Prostate gland (tissue), 2 donors: ENCODE data around the gene CEP68. TPM values are rescaled to one million over a fixed set of nuclear protein-coding genes. Genes with fewer than 3 reads are reported as not detected.

Experiments
- DNase-seq: peaks from one replicate; pipeline ENCODE4 v3.0.0-alpha.2; 2019; ENCODE audit warnings: low spot score
- H3K27ac ChIP-seq, 2 donors: fragments of 200-600 bp; sonication (generic); 2 replicates each; pipeline ENCODE4 v1.5.1; 2017 to 2019
- H3K27me3 ChIP-seq: fragments of 200-600 bp; sonication (generic); replicated peaks from 2 replicates; pipeline ENCODE4 v1.5.1; 2019; ENCODE audit not compliant: insufficient read depth
- H3K36me3 ChIP-seq, 2 donors: fragments of 200-600 bp; sonication (generic); 1 replicate in 1 of 2; 2 replicates in 1 of 2; pipeline versions ENCODE4 v1.5.1 to v1.8.1; 2017 to 2019
- H3K4me1 ChIP-seq: fragments of 200-600 bp; sonication (generic); replicated peaks from 2 replicates; pipeline ENCODE4 v1.5.1; 2019
- H3K4me3 ChIP-seq, 2 donors: fragments of 200-600 bp; sonication (generic); 2 replicates each; pipeline ENCODE4 v1.5.1; 2017 to 2019
- H3K9me3 ChIP-seq: fragments of 200-600 bp; sonication (generic); 2 replicates; pipeline ENCODE4 v1.5.1; 2017
- POLR2A ChIP-seq: fragments of 450-650 bp; IDR thresholded peaks from one replicate; pipeline ENCODE4 v1.6.1; 2016; ENCODE audit warnings: antibody characterized with exemption, mild to moderate bottlenecking
- POLR2AphosphoS5 ChIP-seq: sonication (generic); formaldehyde crosslinking; IDR thresholded peaks from one replicate; pipeline ENCODE4 v1.6.1; 2017; ENCODE audit warnings: antibody characterized with exemption
- WGBS: methylation state at CpG from one replicate; pipeline ENCODE4 v1.1.5; 2018; 5-methylcytosine and 5-hydroxymethylcytosine counted together
- intact Hi-C: fragments of 100-400 bp; cut with DNase I; formaldehyde crosslinking; loops from one replicate; pipeline ENCODE4 v1.14.2; 2022
- total RNA-seq, 2 donors: library from RNA; depleted of rRNA; stranded (reverse); fragments of >200 nt; gene quantifications; one replicate each; pipeline ENCODE4 v1.1.0, GENCODE V29; 2016
- TF ChIP-seq, protein P1 (sequence below), 4 experiments: fragments of 200-600 bp in 2 of 4; fragments of 450-650 bp in 2 of 4; sonication (generic) in 2 of 4; IDR thresholded peaks; 1 replicate in 3 of 4; 2 replicates in 1 of 4; pipeline ENCODE4 v1.5.1; 2016 to 2019; ENCODE audit warnings: antibody characterized with exemption in 4 of 4, mild to moderate bottlenecking in 2 of 4, moderate library complexity in 2 of 4

Gene CEP68
- total RNA-seq, 2 donors from 2014 or later, result 15.3 to 28.8 TPM

DNA sequence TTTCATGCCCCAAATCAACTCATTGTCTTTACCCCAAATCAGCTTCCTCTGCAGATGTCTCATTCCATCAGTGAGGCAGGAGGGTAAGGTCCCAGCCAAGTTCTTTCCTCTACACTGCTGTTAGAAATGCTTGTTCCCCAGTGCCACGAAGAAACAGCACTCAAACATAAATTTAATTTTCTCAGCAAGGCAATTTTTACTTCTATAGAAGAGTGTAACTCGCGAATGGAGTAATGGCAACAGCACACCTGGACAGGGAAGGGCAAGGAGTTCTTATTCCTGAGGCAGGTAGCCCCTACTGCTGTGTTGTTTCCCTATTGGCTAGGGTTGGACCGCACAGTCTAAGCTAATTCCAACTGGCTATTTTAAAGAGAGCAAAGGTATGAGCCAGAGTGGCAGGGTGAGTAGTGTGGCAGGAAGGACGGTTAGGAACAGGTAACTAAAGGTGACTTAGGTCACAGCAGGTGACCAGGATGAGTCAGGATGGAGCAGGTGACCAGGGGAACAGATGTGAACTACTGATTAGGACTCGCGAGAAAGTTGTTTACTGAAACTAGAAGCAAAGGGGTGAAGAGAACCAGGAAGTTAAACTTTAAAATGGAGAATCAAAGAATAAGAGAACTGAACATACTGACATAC lies 12.0 kb upstream of the CEP68 start:
- H3K27ac ChIP-seq, result no peak overlapping the region
- 86% methylated on average over 7 of the region's 7 CpGs for WGBS
- intact Hi-C loops, result no loop called here
- no peak for DNase-seq
- no peaks in the 10 kb centered on the region for H3K4me1 ChIP-seq
- TF ChIP-seq POLR2AphosphoS5, result no peak
- TF ChIP-seq, protein P1, sequence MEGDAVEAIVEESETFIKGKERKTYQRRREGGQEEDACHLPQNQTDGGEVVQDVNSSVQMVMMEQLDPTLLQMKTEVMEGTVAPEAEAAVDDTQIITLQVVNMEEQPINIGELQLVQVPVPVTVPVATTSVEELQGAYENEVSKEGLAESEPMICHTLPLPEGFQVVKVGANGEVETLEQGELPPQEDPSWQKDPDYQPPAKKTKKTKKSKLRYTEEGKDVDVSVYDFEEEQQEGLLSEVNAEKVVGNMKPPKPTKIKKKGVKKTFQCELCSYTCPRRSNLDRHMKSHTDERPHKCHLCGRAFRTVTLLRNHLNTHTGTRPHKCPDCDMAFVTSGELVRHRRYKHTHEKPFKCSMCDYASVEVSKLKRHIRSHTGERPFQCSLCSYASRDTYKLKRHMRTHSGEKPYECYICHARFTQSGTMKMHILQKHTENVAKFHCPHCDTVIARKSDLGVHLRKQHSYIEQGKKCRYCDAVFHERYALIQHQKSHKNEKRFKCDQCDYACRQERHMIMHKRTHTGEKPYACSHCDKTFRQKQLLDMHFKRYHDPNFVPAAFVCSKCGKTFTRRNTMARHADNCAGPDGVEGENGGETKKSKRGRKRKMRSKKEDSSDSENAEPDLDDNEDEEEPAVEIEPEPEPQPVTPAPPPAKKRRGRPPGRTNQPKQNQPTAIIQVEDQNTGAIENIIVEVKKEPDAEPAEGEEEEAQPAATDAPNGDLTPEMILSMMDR (IDR thresholded peaks at IDR 0.05), result no peak
- TF ChIP-seq POLR2A, result no peak
- no peaks in the 10 kb centered on the region for H3K36me3 ChIP-seq
- H3K27me3 ChIP-seq, result no peaks in the 10 kb centered on the region
- H3K4me3 ChIP-seq, result no peak overlapping the region
- H3K9me3 ChIP-seq, result no peaks in the 10 kb centered on the region

DNA sequence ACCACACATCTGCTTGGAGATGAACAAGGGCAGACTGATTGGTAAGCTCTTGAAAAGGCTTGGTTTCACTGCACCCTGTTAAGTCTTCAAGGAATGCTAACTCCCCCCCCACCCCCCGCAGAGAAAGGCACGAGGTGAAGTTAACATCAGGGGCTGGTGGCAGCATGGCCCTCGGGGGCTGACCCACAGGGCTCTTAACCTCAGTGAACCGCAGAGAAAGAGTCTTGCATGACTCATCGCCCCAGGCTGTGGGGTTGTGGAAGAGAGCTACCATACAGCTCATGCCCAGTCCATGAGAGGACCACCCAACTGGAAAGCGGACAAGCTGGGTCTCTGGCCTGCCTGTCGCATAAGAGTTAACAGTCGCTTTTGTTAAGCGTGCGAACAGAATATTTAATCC lies 10.6 kb upstream of the CEP68 start:
- no peaks in the 10 kb centered on the region for H3K27me3 ChIP-seq
- no peak for DNase-seq
- no peak overlapping the region for H3K27ac ChIP-seq
- no peaks in the 10 kb centered on the region for H3K36me3 ChIP-seq
- H3K4me3 ChIP-seq, result no peak overlapping the region
- TF ChIP-seq POLR2A, result no peak
- TF ChIP-seq POLR2AphosphoS5, result no peak
- TF ChIP-seq, protein P1 (IDR thresholded peaks at IDR 0.05), result no peak
- no peaks in the 10 kb centered on the region for H3K4me1 ChIP-seq
- no peaks in the 10 kb centered on the region for H3K9me3 ChIP-seq
- WGBS, result 70% methylated on average over 10 of the region's 10 CpGs
- intact Hi-C loops, result no loop called here

DNA sequence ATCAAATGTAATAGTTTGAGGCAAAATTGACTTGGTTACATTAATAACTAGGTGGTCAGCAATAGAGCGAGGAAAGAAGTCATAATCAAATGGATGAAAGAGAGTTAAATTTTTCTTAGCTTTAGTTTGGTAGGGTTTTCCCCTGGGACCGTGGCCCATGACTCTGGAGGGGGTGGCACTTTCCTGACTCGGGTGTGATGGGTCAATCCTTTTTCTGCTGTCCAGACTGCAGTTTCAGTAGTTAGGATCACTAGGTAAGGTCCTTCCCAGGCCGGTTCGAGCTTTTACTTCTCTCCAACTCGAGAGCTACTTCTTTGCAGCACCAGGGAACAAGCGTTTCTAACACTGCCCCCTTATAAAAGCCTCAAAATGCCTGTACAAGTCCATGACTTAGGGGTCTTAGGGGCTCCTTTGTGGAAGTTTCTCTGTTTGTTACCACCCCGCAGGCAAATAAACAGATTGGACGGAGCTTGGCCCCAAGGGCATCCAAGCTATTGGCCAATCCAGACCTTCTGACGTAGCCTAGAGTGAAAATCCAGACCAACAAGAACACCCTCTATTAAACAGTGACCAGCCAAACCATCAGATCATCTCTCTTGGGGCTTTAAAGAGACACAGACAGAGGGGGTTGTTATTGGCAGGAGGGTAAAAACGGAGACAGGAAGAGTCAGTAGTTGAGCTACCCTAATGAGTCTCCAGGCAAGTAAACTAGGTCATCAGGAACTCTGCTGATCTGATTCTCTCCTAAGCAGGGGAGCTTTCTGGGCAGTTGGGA lies 9.4 kb upstream of the CEP68 start:
- TF ChIP-seq POLR2AphosphoS5, result no peak
- WGBS, result 91% methylated on average over 11 of the region's 11 CpGs
- intact Hi-C loops, result no loop called here
- H3K27me3 ChIP-seq, result no peaks in the 10 kb centered on the region
- no peak overlapping the region for H3K4me3 ChIP-seq
- no peak for DNase-seq
- no peaks in the 10 kb centered on the region for H3K9me3 ChIP-seq
- no peaks in the 10 kb centered on the region for H3K4me1 ChIP-seq
- no peak overlapping the region for H3K27ac ChIP-seq
- no peaks in the 10 kb centered on the region for H3K36me3 ChIP-seq

DNA sequence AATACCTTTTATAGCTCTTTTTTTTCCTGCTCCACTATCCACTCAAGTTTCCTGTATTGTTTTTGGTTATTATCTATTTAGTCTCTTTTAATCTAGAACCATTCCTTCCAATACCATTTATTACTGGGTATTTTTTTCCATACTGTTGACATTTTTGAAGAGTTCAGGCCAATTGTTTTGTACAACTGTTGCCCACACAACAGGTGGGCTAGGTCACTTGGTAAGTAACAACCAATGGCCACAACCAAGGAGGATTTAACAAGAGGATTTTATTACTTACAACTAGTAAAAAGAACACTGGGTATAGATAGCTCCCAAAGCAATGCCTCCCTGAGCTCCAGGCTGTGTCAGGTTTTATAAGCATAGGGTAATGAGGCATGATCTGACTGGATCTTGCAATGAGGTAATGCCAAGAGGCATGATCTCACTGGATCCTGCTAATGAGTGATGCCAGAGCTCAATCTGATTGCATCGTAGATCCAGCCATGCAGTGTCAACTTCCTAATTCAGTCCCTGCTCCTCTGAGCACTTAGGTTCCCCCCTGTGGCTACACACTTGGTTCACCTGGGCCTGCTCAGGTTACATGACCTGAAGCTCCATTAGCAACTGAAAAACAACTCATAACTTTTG lies 7.1 kb upstream of the CEP68 start:
- H3K4me1 ChIP-seq, result no peaks in the 10 kb centered on the region
- H3K9me3 ChIP-seq, result no peaks in the 10 kb centered on the region
- no peaks in the 10 kb centered on the region for H3K36me3 ChIP-seq
- H3K27ac ChIP-seq, result no peak overlapping the region
- intact Hi-C loops, result no loop called here
- TF ChIP-seq, protein P1 (IDR thresholded peaks at IDR 0.05), result no peak
- H3K4me3 ChIP-seq, result no peak overlapping the region
- 57% methylated on average over 1 of the region's 1 CpG for WGBS
- no peaks in the 10 kb centered on the region for H3K27me3 ChIP-seq
- DNase-seq, result no peak

DNA sequence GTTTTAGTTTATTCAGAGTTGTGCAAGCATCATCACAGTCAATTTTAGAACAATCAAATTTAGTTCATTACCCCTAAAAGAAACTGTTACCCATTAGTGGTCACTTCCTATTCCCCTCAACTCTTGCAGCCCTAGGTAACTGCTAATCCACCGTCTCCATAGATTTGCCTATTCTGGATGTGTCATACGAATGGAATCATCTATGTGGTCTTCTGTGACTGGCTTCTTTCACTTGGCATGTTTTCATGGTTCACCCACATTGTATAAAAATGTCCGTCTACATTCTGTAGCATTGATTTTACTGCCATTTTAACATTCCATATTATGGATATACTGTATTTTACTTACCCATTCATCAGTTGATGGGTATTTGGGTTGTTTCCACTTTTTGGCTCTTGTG lies 5.3 kb upstream of the CEP68 start:
- intact Hi-C loops, result loop anchor here (10.0 kb wide), 1 partner anchor 384 kb away; the partner anchor contains the start of gene SPRED2
- Histone ChIP-seq H3K9me3 (no peaks in the 10 kb centered on the region), H3K27me3 (no peaks in the 10 kb centered on the region), H3K4me1 (no peaks in the 10 kb centered on the region), H3K27ac (no peak overlapping the region), H3K4me3 (no peak overlapping the region), H3K36me3 (no peaks in the 10 kb centered on the region)
- TF ChIP-seq, protein P1 (IDR thresholded peaks at IDR 0.05), result no peak
- TF ChIP-seq POLR2AphosphoS5 (no peak), POLR2A (no peak)
- 93% methylated on average over 3 of the region's 3 CpGs for WGBS
- no peak for DNase-seq
